Measurements from ENCODE around the gene SLC19A3. TPM values are rescaled to one million over a fixed set of nuclear protein-coding genes. Genes with fewer than 3 reads are reported as not detected.
"Not testable (repeated sequence)": the region's sequence is repeated elsewhere in the genome, so short reads cannot be mapped to it uniquely, and the experiment has no call there.

SLC19A3 gene
- total RNA-seq, 1 donor from 2014 or later = 0.38 TPM

DNA sequence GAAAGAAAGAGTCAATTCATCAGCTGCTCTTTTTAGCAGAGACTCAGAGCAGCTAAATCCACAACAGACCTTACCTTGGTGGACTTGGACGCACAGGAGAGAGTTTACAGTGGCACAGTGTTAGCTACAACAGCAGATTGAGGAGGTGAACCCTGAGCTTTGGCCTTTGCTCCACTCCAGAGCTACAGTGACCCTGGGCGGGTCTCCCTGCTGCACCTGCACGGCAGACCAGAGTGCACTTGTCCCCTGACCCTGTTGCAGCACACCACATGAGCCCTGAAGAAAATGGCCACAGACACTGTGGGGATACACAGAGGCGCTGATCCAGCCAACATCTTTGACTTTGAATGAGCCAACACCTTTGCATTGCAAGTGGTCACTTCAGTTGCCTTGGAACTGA, 11.0 kb downstream of the SLC19A3 start:
- no peak for DNase-seq (ENCODE audit: low spot score)
- intact Hi-C loops (cut with DNase I) = no loop called here

DNA sequence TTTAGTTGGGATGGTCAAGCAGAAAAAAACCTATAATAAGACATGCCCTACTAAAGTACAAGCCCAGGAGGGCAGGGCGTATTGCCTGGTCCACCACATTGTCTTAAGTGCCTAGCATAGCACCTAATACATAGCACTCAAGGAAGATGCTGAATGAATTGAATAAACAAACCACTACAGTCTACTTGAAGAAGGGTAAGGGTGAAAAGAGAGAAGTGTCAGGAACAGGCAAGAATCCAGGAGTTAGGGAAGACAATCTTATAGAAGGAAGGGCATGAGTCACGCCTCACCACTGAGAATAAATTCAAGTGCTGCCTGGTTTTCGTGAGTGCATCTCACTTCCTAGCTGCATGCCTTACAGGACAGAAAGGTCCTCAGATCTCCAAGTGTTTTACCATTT, 13.9 kb downstream of the SLC19A3 start:
- intact Hi-C loops (cut with DNase I) = no loop called here
- DNase-seq (ENCODE audit: low spot score) = no peak

DNA sequence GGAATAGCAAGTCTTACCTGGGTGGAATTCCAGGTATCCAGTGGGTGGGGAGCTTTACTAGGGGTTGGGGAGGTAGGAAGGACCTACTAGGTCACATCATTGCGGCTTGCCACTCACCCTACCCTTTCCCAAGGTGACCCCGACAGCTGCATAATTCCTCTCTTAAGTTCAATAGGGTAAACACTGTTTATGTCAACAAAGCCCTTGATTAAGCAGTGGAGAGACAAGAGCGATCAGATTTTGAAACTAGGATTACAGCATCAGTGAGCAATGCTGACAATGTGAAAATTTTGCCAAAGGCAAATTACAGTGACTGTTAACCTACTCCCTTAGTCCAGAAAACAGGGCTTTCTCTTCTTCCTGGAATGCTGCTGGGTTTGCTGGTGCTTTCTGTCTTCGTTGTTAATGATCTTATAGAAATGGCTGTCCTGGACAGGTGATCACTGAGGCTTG, 14.5 kb downstream of the SLC19A3 start:
- no peak for DNase-seq (ENCODE audit: low spot score)
- intact Hi-C loops (cut with DNase I) = no loop called here

DNA sequence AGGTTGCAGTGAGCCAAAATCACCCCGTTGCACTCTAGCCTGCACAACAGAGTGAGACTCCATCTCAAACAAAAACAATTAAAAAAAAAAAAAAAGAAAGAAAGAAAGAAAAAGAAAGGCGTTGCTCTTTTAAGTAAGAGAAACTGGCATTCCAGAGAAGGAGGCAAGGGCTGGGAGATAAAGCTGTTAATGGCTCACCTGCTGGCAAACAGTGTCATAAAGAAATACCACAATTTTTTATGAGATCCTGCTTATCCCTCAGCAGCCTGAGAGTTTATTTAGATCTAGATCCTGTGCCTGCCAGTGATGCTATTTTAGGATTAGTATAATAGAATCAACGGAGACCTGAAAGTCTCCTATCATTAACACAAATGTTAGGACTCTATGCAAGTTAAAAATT, 16.3 kb downstream of the SLC19A3 start:
- DNase-seq (ENCODE audit: low spot score) = no peak
- intact Hi-C loops (cut with DNase I) = no loop called here

DNA sequence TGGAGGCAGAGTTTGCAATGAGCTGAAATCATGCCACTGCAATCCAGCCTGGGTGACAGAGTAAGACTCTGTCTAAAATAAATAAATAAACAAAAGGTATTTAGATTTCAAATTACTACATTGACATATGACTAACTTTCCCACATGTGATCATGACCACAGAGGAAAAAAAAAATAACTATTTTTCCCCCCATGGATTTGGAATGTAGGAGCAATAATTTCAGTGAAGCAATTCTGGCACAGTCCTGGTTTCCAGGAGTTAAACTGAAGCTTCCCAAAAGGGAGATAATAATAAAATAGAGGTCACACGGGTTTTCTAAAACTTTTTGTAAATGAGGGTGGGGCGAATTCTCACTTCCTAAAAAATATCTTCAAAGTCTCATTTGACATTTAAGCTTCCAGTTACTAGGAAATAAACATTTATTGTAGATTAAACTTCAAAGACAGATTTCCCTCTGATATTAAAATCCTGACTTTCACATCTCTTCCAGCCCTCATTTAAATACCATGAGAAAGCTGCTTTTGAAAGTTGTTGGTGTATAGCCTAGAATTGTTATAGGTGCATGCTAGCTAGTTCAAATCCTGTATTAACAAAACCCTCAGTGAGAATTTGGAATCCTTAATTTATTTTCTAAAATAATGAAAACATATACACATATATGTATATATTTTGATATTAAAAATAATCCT, 20.7 kb downstream of the SLC19A3 start:
- no peak for DNase-seq (ENCODE audit: low spot score)

DNA sequence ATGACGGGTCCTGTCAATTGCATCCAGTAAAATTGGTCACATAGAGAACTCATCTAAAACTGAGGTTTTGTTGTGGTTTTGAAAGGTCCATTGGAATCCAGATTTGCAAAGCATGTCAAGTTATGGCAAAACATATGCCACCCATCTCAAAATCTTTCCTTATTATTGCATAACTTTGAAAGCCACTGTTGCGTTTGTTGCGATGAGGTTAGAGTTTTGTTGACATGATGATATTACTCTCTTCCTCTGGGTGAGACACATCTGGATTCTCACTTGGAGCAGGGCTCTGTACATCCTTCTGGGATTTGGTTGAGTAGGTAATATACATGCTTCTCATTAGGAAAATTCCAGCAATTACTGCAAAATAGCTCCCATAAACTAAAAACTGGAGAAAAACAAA, 30.6 kb downstream of the SLC19A3 start:
- DNase-seq (ENCODE audit: low spot score) = no peak
- intact Hi-C loops (cut with DNase I) = no loop called here

More for the DNA sequence above, 20.7 kb downstream of the SLC19A3 start:
- intact Hi-C loops (cut with DNase I) = no loop called here

DNA sequence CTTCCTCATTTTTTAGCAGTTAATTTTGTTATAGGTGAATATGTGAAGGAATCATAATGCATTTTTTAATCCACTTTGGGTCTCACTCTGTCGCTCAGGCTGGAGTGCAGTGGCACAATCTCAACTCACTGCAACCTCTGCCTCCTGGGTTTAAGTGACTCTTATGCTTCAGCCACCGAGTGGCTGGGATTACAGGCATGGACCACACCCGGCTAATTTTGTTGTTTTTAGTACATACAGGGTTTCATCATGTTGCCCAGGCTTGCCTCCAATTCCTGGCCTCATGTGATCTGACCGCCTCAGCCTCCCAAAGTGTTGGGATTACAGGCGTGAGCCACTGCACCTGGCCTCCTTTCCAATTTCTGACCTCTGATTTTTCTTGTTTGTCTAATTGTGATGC, 33.6 kb downstream of the SLC19A3 start:
- no peak for DNase-seq (ENCODE audit: low spot score)
- intact Hi-C loops (cut with DNase I) = no loop called here

DNA sequence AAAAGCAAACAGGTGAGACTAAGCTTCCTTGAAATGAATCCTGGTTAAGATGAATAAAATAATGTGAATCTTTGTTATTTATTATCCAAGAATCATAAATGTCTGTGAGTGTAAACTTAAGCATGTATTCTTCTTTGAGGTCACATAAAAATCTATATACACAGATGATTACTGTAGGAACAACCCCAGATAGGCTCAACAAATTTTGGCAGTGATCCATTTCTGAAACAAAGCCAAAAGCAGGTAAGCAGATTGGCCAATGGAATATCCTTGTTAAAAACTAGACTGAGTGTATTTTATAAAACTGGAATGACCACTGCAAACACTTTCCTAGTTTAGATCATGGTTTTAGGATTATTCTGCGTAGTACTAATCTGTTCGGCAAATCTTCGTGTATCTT, 39.9 kb downstream of the SLC19A3 start:
- DNase-seq (ENCODE audit: low spot score) = no peak
- intact Hi-C loops (cut with DNase I) = no loop called here

DNA sequence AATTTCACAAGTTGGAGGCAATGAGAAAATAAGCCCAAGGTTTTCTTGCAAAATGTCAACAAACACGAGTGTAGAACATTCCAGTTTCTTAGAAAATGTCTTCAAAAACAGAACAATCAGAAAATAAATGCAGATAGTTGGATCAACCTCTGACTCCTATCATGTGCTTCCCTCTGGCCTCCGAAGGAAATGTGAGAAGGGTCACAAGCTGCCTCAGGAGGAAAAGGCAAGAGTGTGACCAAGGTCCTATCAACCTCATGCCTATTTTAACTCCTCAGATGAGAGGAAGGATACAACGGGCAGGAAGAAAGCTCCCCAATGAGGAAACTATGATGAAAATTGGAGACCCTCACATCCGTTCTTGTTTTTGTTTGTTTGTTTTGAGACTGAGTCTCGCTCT, 43.3 kb downstream of the SLC19A3 start:
- intact Hi-C loops (cut with DNase I) = no loop called here
- DNase-seq (ENCODE audit: low spot score) = no peak

DNA sequence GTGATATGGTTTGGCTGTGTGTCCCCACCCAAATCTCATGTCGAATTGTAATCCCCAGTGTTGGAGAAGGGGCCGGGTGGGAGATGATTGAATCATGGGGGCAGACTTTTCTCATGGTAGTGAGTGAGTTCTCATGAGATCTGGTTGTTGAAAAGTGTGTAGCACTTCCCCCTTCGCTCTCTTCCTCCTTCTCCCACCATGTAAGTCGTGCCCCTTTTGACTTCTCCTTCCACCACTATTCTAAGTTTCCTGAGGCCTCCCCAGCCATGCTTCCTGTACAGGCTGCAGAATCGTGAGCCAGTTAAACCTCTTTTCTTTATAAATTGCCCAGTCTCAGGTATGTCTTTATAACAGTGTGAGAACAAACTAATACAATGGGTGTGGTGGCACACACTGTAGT, 44.2 kb downstream of the SLC19A3 start:
- intact Hi-C loops (cut with DNase I); DNase-seq (ENCODE audit: low spot score): not testable (repeated sequence)

DNA sequence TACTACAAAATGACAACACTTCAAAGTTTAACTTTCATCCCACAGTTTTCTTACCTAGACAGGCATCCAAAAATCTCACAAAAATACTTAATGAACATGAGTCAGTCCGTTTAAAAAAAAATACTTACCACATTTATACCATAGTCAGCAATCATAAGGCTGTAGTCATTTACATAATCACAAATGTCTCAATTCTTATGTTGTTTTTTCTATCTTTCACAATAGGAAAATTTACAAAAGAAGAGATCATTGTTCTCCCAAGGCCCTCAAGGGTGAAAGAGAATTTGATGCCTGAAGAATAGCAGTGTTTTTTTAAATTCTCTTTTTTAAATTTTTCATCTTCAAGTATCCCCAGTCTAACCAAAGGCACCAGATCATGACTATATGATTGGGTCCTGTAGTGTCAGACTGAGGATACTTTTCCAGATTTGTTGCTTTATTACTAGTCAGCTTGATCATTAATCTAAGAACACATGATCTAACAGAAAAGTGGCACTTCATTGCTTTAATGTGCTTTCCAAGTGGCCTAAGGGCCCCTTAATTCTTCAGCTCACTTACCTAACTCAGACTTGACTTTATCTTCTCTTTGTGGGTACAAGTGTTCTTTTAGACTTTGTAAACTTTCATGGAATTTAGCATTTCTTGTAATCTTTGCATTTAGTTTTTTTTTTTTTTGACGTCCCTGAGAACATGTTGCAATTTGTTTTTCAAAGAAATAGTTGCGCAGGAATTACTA, 46.5 kb downstream of the SLC19A3 start:
- DNase-seq (ENCODE audit: low spot score) = no peak
- intact Hi-C loops (cut with DNase I) = no loop called here

DNA sequence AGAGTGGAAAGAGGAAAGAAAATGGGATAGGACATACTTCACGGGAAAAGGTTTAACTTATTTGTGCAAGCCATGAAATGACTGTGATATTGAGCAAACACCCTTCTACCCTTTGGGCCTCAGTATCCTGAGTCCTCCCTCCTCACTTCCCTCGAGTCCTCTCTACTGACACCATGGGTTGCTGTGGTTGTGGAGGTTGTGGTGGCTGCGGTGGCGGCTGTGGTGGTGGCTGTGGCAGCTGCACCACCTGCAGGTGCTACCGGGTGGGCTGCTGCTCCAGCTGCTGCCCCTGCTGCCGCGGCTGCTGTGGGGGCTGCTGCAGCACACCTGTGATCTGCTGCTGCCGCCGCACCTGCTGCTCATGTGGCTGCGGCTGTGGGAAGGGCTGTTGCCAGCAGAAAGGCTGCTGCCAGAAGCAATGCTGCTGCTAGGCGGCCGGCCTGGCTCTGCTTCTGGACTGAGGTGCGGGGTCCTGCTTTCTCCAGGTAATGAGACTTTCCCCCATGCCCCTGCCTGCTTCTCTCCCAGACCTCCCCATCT, 51.1 kb downstream of the SLC19A3 start, which contains the start of gene SCYGR5:
Gene SCYGR5 (plus strand): TSS at position 174 of the 540 bp plus-strand sequence. CDS start 0 bp downstream, at position 174.
- intact Hi-C loops (cut with DNase I) = not testable (repeated sequence)

DNA sequence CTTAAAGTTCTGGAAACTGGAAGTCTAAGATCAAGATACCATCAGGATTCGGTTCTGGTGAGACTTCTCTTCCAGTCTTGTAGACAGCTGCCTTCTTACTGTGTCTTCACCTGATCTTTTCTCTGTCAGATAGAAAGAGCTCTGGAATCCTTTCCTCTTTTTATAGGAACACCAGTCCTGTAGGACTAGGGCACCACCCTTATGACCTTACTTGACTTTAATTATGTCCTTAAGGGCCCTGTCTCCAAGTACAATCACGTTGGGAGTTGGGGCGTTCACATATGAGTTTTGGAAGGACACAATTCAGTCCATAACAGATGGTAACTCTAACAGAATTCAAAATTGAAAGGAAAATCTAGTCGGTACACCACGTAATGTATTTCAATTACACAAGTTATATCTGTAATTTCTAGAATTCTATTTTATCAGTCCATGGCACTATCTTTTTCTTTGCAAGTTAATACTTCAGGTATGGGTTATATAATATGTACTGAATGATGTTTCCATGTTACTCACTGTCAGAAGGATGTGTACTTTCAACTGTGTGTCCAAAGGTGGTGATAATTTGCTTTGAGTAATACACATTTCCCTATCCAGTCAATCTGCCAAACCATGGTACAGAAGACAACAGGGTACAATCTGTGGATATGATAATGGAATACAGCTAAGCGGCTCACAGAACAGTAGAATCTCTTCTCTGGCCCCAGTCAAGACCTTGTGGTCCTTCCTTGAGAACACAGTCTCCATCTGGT, 52.5 kb downstream of the SLC19A3 start:
- no peak for DNase-seq (ENCODE audit: low spot score)
- intact Hi-C loops (cut with DNase I) = no loop called here

More for the DNA sequence above, 51.1 kb downstream of the SLC19A3 start, which contains the start of gene SCYGR5:
- DNase-seq (ENCODE audit: low spot score) = not testable (repeated sequence)

DNA sequence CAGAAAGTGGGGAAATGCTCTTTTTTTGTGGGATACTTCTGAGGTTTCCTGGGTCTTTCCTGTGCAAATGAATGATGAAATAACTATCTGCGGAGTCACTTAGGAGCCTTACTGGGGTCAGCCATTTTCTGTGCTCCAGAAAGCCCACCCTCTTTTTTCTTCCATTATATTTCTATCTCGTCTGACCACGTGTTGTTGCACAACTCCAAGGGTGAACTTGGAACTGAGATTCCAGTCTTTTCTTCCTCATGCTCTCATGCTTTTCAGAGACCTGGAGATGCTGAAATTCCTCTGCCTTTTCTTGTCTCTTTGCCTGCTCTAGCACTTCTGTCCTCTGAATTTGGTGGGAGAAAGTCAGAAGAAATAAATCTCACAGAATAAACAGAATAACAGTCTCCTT, 56.0 kb downstream of the SLC19A3 start:
- intact Hi-C loops (cut with DNase I) = no loop called here
- no peak for DNase-seq (ENCODE audit: low spot score)

DNA sequence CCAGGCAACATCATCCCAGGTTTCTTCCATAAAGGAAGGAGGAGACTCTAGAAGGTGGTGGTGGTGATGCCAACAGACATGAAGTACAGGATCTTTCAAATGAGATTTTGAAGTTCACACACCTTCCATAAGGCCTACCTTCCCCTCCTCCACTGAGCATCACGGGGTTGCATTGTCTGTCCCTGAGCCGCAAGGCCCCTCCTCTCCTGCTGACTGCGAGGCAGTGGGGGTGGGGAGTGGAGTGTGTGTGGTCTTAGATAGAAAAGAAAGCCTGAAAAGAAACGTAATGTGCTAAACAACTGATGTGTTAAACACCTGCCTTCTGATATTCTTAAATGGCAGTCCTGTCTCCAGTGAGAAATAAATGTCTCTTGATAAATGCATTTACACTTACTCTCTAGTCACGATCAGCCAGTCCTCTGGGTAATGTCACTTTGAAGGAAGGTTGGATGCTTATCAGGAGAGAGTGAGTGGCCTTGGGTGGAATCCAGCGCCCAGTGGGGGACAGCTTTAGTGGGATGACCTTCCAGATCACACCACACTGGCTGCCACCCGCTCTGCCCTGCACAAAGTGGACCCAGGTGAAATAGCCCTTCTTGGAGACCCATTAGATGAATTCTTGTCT, 56.7 kb downstream of the SLC19A3 start:
- no peak for DNase-seq (ENCODE audit: low spot score)
- intact Hi-C loops (cut with DNase I) = no loop called here

DNA sequence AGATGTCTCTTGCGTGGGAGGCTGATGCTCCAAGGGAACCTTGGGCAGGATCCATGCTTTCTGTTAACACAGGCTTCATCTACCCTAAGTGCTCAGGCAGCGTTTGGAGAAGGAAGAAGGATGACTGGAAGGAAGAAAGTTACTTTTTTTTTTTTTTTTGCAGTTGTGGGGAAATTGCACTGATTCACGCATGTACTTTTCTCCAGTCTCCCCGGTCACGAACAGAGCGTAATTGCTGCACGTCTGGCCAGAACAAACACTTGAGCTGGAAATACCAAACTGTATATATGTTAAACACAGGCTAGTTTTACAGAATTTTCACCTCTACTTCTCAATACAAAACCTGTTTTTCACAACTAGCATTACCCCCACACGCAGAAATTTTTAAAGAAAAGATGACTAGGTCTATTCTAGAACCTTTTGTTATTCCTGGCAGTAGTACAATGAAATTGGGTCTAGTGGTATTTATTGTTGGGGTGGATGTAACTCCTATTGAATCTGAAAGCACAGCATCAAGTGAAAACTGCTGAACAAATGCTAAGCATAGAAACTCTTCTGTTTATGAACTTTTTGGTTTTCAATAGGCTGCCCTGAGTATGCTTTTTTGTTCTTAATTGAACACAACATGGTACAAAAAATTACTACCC, 60.5 kb downstream of the SLC19A3 start:
- intact Hi-C loops (cut with DNase I) = loop anchor here (5.0 kb wide), 2 partner anchors 180 to 250 kb away; no protein-coding TSS in a partner anchor
- no peak for DNase-seq (ENCODE audit: low spot score)

DNA sequence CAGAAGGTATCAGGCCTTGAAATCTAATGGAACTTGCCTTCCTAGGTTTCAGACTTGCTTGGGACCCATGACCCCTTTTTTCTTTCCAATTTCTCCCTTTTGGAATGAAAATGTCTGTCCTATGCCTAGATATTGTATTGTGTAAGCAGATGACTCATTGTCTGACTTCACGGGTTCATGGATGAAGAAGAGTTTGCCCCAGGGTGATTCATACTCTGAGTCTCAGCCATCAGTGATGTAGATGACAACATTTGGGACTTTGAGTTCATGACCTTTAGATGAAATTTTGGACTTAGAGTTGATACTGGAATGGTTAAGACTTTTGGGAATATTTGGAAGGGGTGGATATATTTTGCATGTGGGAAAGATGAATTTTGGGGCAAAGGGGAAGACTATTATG, 62.4 kb downstream of the SLC19A3 start:
- intact Hi-C loops (cut with DNase I) = loop anchor here (5.0 kb wide), 2 partner anchors 178 to 248 kb away; no protein-coding TSS in a partner anchor
- DNase-seq (ENCODE audit: low spot score) = no peak

DNA sequence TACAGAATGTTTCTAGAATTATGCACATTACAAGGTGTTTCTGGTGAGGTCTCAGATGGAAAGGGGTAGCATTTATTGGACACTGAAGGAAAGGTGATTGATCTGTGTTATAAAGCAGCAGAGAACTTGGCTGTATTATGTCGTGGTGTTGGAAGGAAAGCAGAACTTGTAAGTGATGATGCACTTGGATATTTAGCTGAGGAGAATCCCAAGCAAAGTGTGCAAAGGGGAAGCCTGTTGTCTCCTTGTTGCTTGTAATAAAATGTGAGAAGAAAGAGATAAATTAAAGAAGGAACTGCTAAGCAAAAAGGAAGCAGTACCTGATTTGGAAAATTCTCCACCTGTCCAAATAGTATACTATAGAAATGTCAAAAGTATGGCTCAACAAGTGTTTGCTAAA, 63.4 kb downstream of the SLC19A3 start:
- DNase-seq (ENCODE audit: low spot score) = no peak
- intact Hi-C loops (cut with DNase I) = no loop called here

DNA sequence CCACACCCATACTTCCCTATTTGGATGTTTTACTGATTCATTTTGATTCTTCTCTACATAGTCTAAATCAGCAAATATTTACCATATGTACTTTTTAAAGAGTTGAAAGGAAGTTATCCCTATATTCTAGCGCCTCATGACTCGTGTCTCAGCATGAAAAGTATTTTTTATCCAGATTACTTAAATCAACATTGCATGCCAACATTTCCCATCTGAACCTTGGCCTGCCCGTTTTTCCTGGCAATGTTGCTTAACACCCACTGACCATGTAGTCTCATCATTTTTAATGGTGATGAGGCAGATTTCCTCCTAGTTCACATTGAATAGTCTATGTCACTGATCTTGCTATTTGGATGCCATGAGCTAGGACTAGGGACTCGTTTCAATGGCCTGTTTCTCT, 64.4 kb downstream of the SLC19A3 start:
- intact Hi-C loops (cut with DNase I) = no loop called here
- DNase-seq (ENCODE audit: low spot score) = no peak
